GM19193 (cell line): ENCODE data around the gene VEGFB.

ENCODE experiments used
- POLR2A ChIP-seq: IDR thresholded peaks from 4 replicates; pipeline ENCODE4 v1.6.1; 2011; ENCODE audit not compliant: insufficient read depth, insufficient read length; ENCODE audit errors: extremely low read depth

VEGFB gene

DNA sequence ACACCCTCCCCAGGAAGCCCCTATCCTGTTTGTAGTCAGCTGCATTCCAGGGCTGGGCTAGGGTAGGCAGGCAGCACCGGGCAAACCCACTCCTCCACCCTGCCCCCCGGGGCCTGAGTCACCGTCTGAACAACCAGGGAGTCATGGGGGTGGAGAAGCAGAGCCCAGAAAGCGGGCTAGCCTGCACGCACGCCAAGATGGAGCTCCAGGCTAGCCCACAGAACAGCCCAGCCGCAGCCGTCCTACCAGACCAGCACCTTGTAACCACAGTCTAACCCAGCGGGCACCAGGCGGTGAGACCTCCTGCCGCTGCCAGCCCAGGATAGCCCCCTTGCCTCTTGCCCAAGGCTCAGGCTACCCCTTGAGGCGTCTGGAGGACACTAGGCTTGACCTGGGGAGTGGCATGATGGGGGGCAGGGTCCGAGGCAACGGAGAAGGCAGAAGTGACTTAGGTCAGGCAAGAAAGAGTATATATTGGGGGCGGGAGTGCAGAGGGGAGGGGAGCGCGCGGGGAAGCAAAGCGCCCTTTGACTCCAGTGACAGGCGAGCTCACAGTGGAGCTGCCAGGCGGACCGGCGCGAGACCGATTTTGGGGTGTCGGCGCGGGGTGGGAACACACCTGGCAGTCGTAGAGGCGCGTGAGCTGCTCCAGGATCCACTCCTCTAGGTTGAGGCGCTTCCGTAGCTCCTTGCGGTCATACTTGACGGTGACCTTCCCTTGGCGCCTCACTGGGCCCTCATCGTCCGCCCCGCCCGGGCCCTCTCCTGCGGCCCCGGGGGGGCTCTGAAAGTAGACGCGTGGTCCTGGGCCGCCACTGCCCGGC, 11.6 kb downstream of the VEGFB start:
- peak; percentile 11 for TF ChIP-seq POLR2A

DNA sequence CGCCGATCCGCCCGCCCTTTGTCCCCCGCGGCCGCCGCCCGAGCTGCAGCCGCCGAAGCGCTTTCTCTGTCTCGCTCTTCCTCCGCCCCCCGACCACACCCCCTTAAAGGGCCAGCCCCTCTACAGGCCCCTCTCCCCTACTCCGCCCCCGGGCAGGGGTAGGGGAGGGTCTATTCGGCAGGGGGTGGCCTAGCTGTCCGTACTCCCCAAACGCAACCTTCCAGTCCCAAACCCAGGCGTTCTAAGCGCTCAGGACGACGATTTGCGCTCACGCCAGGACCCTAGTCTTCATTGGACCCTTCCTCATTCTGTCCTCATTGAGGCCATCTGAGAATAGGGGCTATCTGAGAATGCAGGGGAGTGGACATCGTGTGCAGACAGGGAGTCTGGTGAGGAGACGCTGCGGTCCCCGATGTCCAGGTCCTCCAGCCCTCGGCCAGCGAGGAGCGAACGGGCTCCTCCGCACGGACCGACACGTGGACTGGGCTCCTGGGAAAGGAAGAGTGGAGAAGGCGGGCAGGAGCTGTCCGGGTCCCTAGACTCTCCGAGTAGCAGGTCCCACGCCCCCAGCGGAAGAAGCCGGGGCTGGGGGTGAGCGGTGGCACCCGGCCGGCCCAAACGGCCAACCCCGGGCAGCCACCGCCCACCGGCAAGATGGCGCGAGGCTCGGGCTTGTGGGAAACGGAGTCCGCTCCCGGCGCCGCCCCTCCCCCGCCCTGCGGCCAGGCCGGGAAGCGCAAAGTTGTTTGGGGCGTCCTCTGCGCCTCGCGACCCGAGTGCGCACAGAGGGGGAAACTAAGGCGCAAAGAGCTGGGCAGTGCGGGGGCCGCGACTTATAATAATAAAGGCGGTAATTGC, 12.7 kb downstream of the VEGFB start, which contains the start of gene PPP1R14B:
PPP1R14B (minus strand) TSS at position 73 of the 858 bp plus-strand sequence. CDS start 270 bp downstream, outside the sequence.
- no peak for TF ChIP-seq POLR2A

- no peak for TF ChIP-seq POLR2A
These were observed 13.5 kb downstream of the VEGFB start for GRCh38 chr11:64247729-64248531.

DNA sequence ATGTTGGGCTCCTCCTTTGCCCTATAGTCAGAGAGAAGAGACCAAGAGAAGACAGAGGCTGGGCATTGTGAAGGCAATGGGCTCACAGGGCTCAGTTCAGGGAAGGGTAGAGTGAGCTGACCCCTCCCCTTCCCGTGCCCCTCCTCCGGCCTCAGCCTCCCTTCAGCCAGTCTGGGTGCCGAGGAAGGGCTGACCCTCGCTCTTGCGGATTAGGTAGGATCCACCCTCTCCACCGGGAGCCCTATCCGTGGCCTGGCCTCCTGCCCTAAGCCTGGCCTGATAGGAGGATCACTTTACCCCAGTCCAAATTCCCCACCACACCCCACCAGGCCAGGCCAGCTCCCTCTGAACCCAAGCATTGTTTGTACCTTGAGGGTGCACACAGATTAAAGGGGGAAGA, 14.2 kb downstream of the VEGFB start:
- no peak for TF ChIP-seq POLR2A

GRCh38 chr11:64249038-64249437, 14.7 kb downstream of the VEGFB start:
- no peak for TF ChIP-seq POLR2A

DNA sequence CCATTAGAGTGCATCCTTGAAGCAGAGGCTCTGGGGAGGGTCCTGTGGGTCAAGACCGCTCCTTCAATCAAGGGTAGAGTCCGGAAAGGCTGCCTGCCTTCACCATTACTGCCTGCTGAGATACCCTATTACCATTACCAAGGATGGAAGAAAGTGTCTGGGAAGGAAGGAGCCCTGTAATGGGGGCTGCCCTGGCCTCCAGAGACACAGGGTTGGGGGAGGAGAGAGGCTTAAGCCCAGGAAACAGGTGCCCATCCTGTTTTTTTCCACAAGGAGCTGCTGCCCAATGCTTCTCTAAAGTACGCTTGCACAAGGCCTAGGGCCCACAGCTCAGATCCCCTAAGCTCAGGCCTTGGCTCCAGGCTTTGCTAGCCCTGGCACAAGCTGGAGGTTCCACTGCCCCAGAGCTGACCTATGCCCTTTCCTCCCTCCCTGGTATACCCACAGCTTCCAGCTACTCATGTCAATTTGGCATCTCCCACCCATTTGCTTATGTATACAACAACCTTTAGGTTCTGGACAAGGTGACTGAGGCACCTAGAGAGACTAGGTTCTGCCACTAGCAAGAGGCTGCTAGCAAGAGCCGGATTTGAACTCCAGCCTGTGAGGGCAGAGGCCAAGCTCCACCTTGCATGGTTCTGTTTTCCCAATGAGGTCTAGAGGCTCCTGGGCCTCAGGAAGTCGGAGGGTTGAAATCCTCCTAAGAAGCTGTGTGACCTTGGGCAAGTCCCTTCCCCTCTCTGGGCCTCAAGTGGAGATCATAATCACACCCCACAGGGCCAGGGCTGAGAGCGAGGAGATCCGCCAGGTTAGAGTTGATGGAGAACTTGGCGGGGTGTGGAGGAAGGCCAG, 15.4 kb downstream of the VEGFB start:
- TF ChIP-seq POLR2A: no peak

GRCh38 chr11:64250415-64251015, 16.1 kb downstream of the VEGFB start:
- TF ChIP-seq POLR2A: no peak

DNA sequence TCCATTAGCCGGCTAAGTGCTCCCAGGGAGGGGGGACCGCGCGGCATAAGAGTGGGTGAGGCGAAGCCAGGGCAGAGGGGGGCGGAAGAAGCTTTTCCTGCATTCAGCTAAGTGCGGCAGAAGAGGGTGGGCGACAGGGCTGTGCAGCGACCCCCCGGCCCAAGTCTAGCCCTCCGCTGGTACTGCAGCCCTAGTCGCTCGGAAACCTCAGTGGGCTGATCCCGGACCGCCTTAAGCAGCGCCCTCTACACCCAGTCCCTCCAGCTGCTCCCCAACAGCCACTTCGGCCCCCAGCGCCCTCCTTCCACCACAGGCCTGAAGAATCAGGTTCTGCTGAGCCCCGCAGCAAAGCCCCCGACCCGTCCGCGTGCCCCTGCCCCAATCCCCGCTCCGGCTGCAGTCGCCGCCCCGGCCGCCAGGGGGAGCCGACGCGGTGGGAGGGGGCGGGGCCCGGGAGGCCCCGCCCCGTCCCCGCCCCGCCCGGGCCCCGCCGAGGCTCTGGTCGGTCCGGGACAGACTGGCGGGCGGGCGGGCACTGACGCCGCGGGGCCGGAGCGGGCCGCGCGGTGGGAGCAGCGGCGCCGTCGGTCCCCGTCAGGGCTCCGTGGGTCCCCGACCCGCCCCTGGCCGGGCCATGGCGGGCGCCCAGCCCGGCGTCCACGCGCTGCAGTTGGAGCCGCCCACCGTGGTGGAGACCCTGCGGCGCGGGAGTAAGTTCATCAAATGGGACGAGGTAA, 16.8 kb downstream of the VEGFB start, which contains the start of gene PLCB3:
PLCB3 (plus strand) TSS at position 515 of the 737 bp plus-strand sequence; CDS start at position 635, 120 bp downstream.
- peak; percentile 48 for TF ChIP-seq POLR2A

DNA sequence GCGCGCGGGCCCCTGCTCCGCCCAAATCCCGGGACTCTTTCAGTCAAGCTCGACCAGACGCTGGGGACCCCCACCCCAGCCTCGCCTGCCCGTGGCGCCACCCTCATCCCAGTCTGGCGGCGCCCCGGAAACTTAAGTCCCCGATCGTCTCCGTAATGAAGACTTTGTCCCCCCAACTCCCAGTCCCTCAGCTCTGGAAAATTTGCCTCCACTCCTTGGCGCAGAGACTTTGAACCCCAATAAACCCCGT, 17.3 kb downstream of the VEGFB start:
- no peak for TF ChIP-seq POLR2A

DNA sequence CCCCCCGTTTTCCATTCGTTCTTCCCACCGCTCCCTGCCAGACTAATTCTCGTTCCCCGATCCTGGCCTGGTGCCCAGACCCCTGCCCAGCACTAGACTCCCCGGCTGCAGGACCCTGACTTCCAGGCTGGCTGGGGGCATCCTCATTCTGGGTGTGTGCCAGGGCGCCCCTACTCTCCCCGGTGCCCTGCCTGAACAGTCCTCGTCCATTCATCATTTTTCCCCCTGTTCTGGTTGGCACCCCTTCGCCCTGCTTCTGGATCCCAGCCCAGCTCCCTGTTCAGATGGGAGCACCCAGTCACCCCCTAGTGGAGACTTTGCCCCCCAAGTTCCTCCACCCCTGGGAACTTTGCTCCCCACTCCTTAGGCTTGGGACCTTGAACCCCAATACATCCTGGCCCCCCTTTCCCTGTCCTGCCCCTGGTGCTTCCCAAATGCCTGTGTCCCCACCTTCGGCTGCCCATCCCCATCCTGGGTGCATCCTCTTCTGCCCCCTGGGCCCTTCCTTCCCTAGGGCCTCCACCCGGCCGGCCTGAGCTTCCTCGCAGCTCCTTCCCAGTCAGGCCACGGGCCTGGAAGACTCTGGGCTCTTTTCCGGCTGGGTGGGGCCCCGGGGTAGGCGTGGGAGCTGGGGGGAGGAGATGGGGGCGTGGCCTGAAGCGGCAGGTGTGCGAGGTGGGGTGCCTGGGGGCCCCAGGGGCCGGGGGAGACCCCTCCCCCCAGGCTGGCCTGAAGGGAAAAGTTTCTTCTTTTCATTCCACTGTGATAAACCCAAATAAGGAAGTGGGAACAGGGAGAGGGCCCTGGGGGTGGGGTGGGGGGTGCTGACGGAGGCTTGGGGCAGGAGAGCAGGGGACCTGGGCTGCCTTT, 17.9 kb downstream of the VEGFB start:
- no peak for TF ChIP-seq POLR2A

DNA sequence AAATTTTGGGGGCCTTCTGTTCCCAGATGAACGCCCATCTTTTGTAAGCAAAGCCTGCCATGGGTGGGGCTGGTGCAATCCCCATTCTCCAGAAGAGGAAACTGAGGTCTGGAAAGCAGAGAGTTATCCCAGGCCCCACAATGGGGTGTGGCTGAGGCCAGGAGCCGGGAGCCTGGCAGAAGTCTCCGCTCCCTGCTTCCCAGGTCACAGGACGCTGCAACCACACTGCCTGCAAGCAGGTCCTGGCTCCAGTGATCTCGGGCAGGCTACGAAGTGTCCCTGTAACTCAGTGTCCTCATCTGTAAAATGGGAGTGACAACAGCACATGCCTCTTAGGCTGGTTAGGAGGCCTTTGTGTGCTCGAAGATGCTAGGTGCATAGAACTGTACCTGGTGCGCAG, 18.7 kb downstream of the VEGFB start:
- no peak for TF ChIP-seq POLR2A

DNA sequence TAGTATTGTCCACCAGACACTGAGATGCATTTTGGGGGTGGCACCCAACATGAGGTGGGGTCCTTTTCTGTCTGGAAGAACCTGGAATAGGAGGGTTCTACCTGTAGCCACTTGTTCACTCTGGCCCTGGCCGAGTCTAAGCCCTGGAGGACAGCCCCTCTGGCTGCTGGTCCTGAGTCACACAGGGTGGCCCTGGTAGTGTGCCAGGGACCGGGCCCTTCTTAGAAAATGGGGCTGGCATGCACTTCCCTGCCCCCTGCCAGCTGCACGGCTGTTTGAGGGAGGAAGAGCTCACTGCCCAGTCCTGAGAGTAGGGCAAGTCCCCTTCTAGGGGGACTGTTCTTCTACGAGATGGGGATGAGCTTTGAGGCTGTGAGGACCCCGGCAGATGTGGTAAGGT, 19.1 kb downstream of the VEGFB start:
- no peak for TF ChIP-seq POLR2A

DNA sequence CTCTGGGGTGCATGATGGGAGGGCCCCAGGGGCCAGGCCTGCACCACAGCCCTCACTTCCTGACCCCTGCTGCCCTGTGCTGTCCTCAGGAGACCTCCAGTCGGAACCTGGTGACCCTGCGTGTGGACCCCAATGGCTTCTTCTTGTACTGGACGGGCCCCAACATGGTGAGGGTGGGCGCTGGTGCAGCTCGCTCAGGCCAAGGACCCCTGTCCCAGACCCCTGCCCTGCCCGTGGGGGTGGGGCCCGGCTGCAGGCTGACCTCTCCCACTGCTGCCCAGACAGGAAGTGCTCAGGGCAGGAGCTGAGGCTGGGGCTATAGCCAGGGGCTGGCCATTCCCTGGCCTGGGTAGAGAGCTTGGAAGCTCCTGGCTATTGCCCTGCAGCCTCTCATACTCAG, 19.9 kb downstream of the VEGFB start:
- TF ChIP-seq POLR2A: no peak
